Activated T-helper 1 cell treated with anti-CD3 and anti-CD28 coated beads, Interleukin-12 subunit alpha, Interleukin-12 subunit beta, Interleukin-2, Interleukin-4 antibody, amounts not matched to agents 30 ng/mL and 10 ng/mL and 1 ng/mL, durations not matched to agents 14 hours and 24 hours and 36 hours (primary cell): ENCODE data around the gene SH2D3C. TPM values are rescaled to one million over a fixed set of nuclear protein-coding genes. Genes with fewer than 3 reads are reported as not detected.

Experiments used
- DNase-seq: peaks from one replicate; pipeline ENCODE4 v3.0.0; 2021; ENCODE audit warnings: low spot score
- H3K27ac Mint-ChIP-seq: one replicate; pipeline ENCODE4 v1.8.0; 2021; ENCODE audit warnings: mild to moderate bottlenecking, mixed read lengths
- H3K27me3 Mint-ChIP-seq: one replicate; pipeline ENCODE4 v1.8.0; 2022; ENCODE audit warnings: mild to moderate bottlenecking, moderate library complexity, mixed read lengths; ENCODE audit not compliant: insufficient read depth
- H3K36me3 Mint-ChIP-seq: one replicate; pipeline ENCODE4 v1.8.0; 2021; ENCODE audit warnings: low read depth, mixed read lengths
- H3K4me1 Mint-ChIP-seq: one replicate; pipeline ENCODE4 v1.8.0; 2021; ENCODE audit warnings: low read depth, mixed read lengths
- H3K4me3 Mint-ChIP-seq: one replicate; pipeline ENCODE4 v1.8.0; 2021; ENCODE audit warnings: mild to moderate bottlenecking, moderate library complexity, mixed read lengths
- H3K9me3 Mint-ChIP-seq: one replicate; pipeline ENCODE4 v1.8.0; 2021; ENCODE audit warnings: mixed read lengths
- intact Hi-C: fragments of 100-400 bp; cut with micrococcal nuclease; formaldehyde crosslinking; loops from one replicate; pipeline ENCODE4 v1.15.1; 2024
- total RNA-seq: library from RNA; stranded (reverse); gene quantifications from 2 replicates; pipeline ENCODE4 v1.2.3, GENCODE V29; 2022

SH2D3C gene
- total RNA-seq, 1 donor from 2014 or later, result 30.0 TPM

DNA sequence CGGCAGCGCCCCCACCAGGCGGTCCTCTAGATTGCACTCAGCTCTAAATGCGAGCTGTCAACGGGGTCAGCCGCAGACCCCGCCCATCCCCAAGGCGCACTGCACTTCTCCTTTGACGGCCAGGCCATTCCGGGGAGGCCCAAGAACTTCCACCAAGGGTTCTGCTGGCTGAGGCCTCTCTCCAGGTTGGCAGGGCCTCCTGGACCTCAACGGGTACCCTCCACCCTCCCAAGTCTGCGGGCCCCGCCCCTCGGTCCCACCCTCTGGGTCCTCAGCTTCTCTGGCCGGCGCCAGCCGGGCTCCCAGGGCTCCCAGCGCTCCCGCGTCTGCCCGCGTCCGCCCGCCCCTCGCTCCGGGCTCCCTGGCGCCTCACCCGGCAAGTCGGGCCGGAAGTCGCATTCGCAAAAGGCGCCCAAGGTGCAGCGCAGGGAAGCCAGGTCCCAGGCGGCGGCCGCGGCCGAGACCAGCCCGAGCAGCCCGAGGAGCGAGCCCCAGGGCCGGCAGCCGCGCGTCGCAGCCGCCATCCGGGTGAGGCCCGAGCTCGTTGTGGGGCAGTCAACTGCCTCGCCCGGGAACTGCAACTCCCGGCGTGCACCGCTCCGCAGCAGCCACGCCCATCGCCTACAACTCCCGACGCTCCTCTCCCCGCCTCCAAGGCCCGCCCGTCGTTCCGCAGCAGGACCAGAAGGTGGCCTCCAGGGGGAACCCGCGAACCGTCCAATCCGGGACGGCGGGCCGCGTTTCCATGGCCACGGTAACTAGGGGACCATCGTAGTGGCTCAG is 43.5 kb downstream of the SH2D3C start, which contains the start of gene TOR2A:
Gene TOR2A, minus strand, starts transcription at position 548 of the 783 bp plus-strand sequence. Its CDS starts 24 bp downstream, at position 524.
- Mint-ChIP-seq H3K36me3 (peaks cover 9% of the 10 kb centered on the region), H3K27me3 (no peaks in the 10 kb centered on the region)

GRCh38 chr9:127734247-127734746 is 44.2 kb downstream of the SH2D3C start:
- DNase-seq, result no peak
- intact Hi-C loops, result loop anchor here (1.0 to 10.0 kb wide), 5 partner anchors 122 to 489 kb away; partner anchors contain the start of gene STXBP1
- Mint-ChIP-seq H3K9me3 (no peaks in the 10 kb centered on the region), H3K27ac (peak overlapping the region; percentile 80), H3K36me3 (peaks cover 8% of the 10 kb centered on the region), H3K27me3 (no peaks in the 10 kb centered on the region), H3K4me1 (peaks cover 15% of the 10 kb centered on the region), H3K4me3 (peak overlapping the region; percentile 78)

More for the DNA sequence above, 43.5 kb downstream of the SH2D3C start, which contains the start of gene TOR2A:
- Mint-ChIP-seq H3K4me1 (peaks cover 15% of the 10 kb centered on the region), H3K9me3 (no peaks in the 10 kb centered on the region), H3K27ac (peak within 1 kb of the TSS; percentile 96), H3K4me3 (peak within 1 kb of the TSS; percentile 89)
- peak; percentile 98 for DNase-seq
- intact Hi-C loops, result loop anchor here (1.0 to 10.0 kb wide), 16 partner anchors 20 to 490 kb away; partner anchors contain the start of genes FPGS, LRSAM1, NAIF1 and PTRH1

DNA sequence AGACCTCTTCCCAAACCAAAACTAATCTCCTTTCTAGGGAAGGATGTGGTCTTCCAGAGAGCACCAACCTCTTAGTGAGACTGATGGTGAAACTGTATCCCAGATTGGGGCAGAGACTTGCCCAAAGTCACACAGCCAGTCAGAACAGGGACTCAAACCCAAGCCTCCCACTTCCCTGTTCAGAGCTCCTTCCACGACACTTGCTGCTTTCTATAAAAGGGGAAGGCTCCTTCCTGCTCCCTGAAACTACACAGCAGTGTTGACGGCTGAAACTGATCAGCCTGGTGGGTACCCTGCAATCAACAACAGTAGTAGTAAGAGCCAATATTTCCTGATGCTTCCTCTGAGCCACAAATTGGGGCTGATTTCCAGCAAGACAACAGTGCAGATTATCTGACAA is 44.9 kb downstream of the SH2D3C start:
- H3K4me3 Mint-ChIP-seq, result peak overlapping the region; percentile 78
- intact Hi-C loops, result loop anchor here (1.0 to 10.0 kb wide), 5 partner anchors 121 to 489 kb away; partner anchors contain the start of gene STXBP1
- no peaks in the 10 kb centered on the region for H3K27me3 Mint-ChIP-seq
- no peak overlapping the region for H3K27ac Mint-ChIP-seq
- peaks cover 3% of the 10 kb centered on the region for H3K36me3 Mint-ChIP-seq
- no peak for DNase-seq
- H3K9me3 Mint-ChIP-seq, result no peaks in the 10 kb centered on the region
- H3K4me1 Mint-ChIP-seq, result peaks cover 15% of the 10 kb centered on the region

- no peaks in the 10 kb centered on the region for H3K9me3 Mint-ChIP-seq
- no peak for DNase-seq
- H3K4me1 Mint-ChIP-seq, result peaks cover 15% of the 10 kb centered on the region
- H3K4me3 Mint-ChIP-seq, result no peak overlapping the region
- H3K27ac Mint-ChIP-seq, result no peak overlapping the region
- intact Hi-C loops, result loop anchor here (10.0 kb wide), 1 partner anchor 488 kb away; no protein-coding TSS in a partner anchor
- H3K27me3 Mint-ChIP-seq, result no peaks in the 10 kb centered on the region
- peaks cover 3% of the 10 kb centered on the region for H3K36me3 Mint-ChIP-seq
Observed at GRCh38 chr9:127732444-127732843, 46.0 kb downstream of the SH2D3C start.

- Mint-ChIP-seq H3K27ac (no peak overlapping the region), H3K4me1 (peaks cover 15% of the 10 kb centered on the region), H3K27me3 (no peaks in the 10 kb centered on the region), H3K9me3 (no peaks in the 10 kb centered on the region), H3K4me3 (no peak overlapping the region), H3K36me3 (no peaks in the 10 kb centered on the region)
- intact Hi-C loops, result loop anchor here (10.0 kb wide), 1 partner anchor 487 kb away; no protein-coding TSS in a partner anchor
- no peak for DNase-seq
Observed at GRCh38 chr9:127731938-127732337, 46.5 kb downstream of the SH2D3C start.

GRCh38 chr9:127730799-127731410 is 47.6 kb downstream of the SH2D3C start:
- no peak overlapping the region for H3K4me3 Mint-ChIP-seq
- DNase-seq, result no peak
- H3K27me3 Mint-ChIP-seq, result no peaks in the 10 kb centered on the region
- intact Hi-C loops, result loop anchor here (10.0 kb wide), 1 partner anchor 486 kb away; no protein-coding TSS in a partner anchor
- H3K36me3 Mint-ChIP-seq, result no peaks in the 10 kb centered on the region
- H3K9me3 Mint-ChIP-seq, result no peaks in the 10 kb centered on the region
- peaks cover 15% of the 10 kb centered on the region for H3K4me1 Mint-ChIP-seq
- no peak overlapping the region for H3K27ac Mint-ChIP-seq

- intact Hi-C loops, result loop anchor here (10.0 kb wide), 1 partner anchor 485 kb away; no protein-coding TSS in a partner anchor
- no peaks in the 10 kb centered on the region for H3K27me3 Mint-ChIP-seq
- H3K9me3 Mint-ChIP-seq, result no peaks in the 10 kb centered on the region
- no peaks in the 10 kb centered on the region for H3K36me3 Mint-ChIP-seq
- H3K27ac Mint-ChIP-seq, result no peak overlapping the region
- H3K4me1 Mint-ChIP-seq, result peaks cover 10% of the 10 kb centered on the region
- no peak overlapping the region for H3K4me3 Mint-ChIP-seq
- DNase-seq, result no peak
Observed at GRCh38 chr9:127730262-127730661, 48.2 kb downstream of the SH2D3C start.

- H3K9me3 Mint-ChIP-seq, result no peaks in the 10 kb centered on the region
- no peak overlapping the region for H3K4me3 Mint-ChIP-seq
- no peak overlapping the region for H3K27ac Mint-ChIP-seq
- H3K36me3 Mint-ChIP-seq, result no peaks in the 10 kb centered on the region
- peaks cover 9% of the 10 kb centered on the region for H3K4me1 Mint-ChIP-seq
- no peak for DNase-seq
- no peaks in the 10 kb centered on the region for H3K27me3 Mint-ChIP-seq
- intact Hi-C loops, result loop anchor here (10.0 kb wide), 1 partner anchor 485 kb away; no protein-coding TSS in a partner anchor
Observed at GRCh38 chr9:127729522-127730256, 48.8 kb downstream of the SH2D3C start.

DNA sequence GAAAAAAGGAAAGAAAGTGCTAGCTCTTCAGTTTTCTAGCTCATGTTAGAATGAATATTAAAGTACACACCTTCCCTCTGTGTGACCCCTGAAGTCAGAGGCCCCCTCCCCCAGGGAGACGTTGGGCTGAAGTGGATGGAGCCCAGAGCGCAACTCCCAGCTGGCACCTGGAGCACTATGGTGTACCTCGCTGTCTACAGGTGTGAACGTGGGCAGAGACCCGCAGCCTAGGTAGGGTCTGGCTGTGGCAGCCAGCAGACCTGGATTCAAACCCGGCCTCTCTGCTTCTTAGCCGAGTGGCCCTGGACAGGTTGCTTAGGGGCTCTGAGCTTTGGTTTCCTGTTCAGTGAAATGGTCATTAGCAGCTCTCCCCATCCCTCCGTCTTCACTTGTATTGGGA is 49.7 kb downstream of the SH2D3C start:
- Mint-ChIP-seq H3K27me3 (no peaks in the 10 kb centered on the region), H3K27ac (no peak overlapping the region), H3K4me1 (peaks cover 3% of the 10 kb centered on the region), H3K36me3 (no peaks in the 10 kb centered on the region), H3K9me3 (no peaks in the 10 kb centered on the region), H3K4me3 (no peak overlapping the region)
- no peak for DNase-seq
- intact Hi-C loops, result no loop called here

DNA sequence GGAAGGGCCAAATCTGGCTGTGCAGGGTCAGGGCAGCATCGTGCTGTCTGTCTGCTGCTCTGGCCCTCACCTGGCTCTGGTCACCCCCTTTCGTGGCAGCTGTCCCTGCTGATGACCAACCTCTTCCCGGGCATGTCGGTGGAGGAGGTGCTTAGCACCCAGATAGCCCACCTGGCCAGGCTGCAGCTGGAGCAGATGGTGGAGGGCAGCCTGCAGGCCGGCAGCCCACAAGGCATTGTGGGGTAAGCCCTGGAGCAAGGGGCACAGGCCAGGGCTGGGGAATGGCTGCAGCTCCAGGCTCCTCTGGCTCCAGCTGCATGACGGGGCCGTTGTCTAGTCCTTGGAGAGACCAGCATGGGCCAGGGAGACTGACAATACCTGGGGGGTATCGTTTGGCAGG is 51.6 kb downstream of the SH2D3C start:
- no peaks in the 10 kb centered on the region for H3K4me1 Mint-ChIP-seq
- H3K27me3 Mint-ChIP-seq, result no peaks in the 10 kb centered on the region
- no peak overlapping the region for H3K4me3 Mint-ChIP-seq
- no peaks in the 10 kb centered on the region for H3K36me3 Mint-ChIP-seq
- intact Hi-C loops, result no loop called here
- no peak for DNase-seq
- no peaks in the 10 kb centered on the region for H3K9me3 Mint-ChIP-seq
- no peak overlapping the region for H3K27ac Mint-ChIP-seq

DNA sequence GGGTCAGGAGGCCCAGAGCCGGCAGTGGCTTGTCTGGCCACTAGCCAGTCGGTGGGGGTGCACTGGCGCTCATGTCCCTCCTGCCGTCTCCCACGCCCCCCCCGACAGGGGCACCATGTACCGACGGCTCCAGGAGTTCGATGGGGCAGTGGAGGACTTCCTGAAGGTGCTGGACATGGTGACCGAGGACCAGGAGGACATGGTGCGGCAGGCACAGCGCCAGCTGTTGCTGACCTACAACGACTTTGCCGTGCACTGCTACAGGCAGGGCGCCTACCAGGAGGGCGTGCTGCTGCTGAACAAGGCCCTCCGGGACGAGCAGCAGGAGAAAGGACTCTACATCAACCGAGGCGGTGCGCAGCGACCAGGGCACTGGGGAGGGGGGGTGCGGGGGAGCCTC is 54.5 kb downstream of the SH2D3C start:
- Mint-ChIP-seq H3K27me3 (no peaks in the 10 kb centered on the region), H3K36me3 (no peaks in the 10 kb centered on the region), H3K4me1 (peaks cover 10% of the 10 kb centered on the region), H3K9me3 (no peaks in the 10 kb centered on the region), H3K4me3 (no peak overlapping the region), H3K27ac (no peak overlapping the region)
- intact Hi-C loops, result no loop called here
- DNase-seq, result no peak

DNA sequence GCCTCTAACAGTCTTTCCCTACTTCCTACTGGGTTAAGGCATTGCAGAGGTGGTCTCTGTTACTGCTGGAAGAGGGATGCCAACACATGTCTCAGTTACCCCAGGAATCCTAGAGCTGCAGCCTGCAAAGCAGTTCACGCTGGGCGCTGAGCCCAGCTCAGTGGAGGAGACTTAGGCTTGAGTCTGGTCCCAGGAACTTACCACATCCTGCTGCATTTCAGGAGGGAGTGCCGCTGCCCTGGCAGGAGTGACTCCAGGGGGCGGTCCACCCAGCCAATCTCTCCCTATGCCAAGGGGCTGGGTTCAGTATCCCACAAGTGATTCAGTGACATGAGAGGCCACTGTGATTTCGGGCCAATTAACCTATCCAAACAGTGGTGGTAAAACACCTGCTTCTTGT is 55.0 kb downstream of the SH2D3C start:
- no peaks in the 10 kb centered on the region for H3K9me3 Mint-ChIP-seq
- no peaks in the 10 kb centered on the region for H3K36me3 Mint-ChIP-seq
- peaks cover 10% of the 10 kb centered on the region for H3K4me1 Mint-ChIP-seq
- H3K4me3 Mint-ChIP-seq, result no peak overlapping the region
- intact Hi-C loops, result no loop called here
- H3K27me3 Mint-ChIP-seq, result no peaks in the 10 kb centered on the region
- DNase-seq, result no peak
- H3K27ac Mint-ChIP-seq, result no peak overlapping the region
